Hypothalamus (tissue), 51 donors: Measurements from ENCODE around the gene MRPL18.
A peak's percentile ranks its signal among the peaks of the same experiment; 100 is the strongest.
"Not testable (repeated sequence)": the region's sequence is repeated elsewhere in the genome, so short reads cannot be mapped to it uniquely, and the experiment has no call there.

Source experiments
- DNase-seq, 51 donors: peaks; one replicate each; lab custom pipeline; 2025; lab: John Stamatoyannopoulos, UW

Gene MRPL18

DNA sequence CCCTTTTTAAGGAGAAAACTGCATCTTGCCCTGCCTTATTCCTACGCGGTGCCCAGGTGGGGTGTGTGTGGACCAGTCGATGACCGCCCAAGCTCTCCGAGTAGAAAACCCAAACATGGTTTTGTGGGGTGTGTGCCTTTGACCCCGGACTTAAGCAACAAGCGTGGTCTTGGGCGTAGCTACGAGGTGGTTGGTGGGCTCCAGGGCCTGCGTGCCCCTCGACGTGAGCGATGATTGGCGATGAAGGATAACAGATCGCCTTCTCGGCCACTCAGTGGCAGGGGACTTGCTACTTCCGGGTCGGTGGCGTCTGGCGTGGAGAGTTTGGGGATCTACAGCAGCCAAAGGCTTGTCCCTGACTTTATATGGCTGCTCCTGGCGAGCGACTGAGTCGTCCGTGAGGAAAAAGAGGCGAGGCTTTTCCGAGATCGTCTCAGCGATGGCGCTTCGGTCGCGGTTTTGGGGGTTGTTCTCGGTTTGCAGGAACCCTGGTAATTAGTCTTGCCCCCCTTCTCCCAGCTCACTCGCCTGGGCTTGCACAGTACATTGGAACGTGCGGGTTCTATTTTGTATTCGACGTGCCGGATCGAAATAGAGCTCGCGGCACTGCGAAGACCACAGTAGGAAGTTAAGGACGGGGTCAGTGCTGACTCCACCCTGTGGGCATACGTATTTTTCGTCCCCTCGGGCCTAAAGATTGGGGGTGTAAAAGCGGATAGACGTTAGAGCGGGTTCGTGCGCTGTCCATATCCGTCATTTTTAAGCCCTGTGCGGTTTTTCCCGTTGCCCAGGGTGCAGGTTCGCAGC lies at the start of gene MRPL18:
TSS of gene MRPL18 (plus strand) at position 319 of the 807 bp plus-strand sequence. CDS start at position 440, 121 bp downstream.
- peak; percentile 71 to 98 (median 91) for DNase-seq

- no peak for DNase-seq
These were observed 48.1 kb upstream of the MRPL18 start for GRCh38 chr6:159742165-159742564.

DNA sequence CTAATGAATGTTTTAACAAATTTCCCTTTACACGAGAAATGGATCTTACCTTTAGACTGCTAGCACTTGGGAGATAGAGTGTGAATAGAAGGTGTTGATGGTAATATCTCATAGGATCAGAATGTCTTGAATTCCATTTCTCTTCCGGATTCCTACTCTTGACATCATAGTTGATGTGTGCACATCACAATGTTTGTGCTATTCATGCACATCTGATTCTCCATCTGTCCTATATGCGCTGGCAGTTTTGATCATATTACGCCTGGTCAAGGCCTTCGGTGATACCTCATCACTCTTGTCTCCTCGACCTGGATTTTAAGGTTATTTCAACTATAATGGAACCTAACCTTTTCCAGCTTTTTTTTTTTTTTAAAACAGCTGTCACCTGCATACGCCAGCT lies 45.2 kb upstream of the MRPL18 start:
- no peak for DNase-seq

DNA sequence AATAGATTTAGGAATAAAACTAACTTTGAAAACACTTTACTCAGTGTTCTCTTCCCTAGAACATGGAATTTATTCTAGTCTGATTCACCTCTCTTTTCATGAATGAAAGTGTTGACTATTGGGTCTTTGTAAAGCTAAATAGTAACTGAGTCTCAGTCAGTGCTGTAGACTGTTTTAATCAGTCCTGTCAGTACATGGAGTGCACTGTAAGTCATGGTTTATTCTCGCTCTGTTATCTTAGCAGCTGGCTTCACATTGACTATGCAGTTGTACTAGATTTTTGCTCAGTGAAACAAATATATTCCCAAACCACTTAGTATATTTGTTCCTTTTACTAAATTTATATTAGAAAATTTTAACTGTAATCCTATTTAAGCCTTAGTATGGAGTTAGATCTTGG lies 43.5 kb upstream of the MRPL18 start:
- DNase-seq, result no peak

GRCh38 chr6:159748127-159748526 lies 42.1 kb upstream of the MRPL18 start:
- DNase-seq, result not testable (repeated sequence)

- no peak for DNase-seq
These were observed 38.8 kb upstream of the MRPL18 start for GRCh38 chr6:159751448-159751847.

GRCh38 chr6:159753081-159753872 lies 37.0 kb upstream of the MRPL18 start:
- DNase-seq, result no peak

GRCh38 chr6:159754401-159754800 lies 35.9 kb upstream of the MRPL18 start:
- no peak for DNase-seq

DNA sequence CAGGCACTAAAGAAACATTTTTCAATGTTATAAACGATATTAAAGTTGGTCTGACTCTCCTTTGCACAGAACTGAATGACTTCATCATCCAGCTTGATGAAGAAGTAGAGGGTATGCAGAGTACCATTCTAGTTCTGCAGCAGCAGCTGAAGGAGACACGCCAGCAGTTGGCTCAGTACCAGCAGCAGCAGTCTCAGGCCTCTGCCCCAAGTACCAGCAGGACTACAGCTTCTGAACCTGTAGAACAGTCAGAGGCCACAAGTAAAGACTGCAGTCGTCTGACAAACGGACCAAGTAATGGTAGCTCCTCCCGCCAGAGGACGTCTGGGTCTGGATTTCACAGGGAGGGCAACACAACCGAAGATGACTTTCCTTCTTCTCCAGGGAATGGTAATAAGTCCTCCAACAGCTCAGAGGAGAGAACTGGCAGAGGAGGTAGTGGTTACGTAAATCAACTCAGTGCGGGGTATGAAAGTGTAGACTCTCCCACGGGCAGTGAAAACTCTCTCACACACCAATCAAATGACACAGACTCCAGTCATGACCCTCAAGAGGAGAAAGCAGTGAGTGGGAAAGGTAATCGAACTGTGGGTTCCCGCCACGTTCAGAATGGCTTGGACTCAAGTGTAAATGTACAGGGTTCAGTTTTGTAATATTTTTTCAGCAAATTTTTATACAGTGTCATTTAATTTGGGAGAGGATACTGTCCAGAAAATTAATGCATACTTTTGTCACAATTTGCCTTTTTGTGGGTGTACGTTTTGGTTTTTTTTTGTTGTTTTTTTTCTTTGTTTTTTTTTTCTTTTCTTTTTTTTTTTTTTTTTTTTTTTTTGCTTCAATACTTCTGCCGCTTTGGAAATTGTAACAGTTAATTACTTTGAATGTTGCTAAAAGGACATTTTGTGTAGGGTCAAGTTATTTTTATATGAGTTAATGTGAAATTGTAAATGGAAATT lies 35.0 kb upstream of the MRPL18 start:
- DNase-seq, result peak in 12 of 51 donors; percentile 2 to 26 (median 8)

DNA sequence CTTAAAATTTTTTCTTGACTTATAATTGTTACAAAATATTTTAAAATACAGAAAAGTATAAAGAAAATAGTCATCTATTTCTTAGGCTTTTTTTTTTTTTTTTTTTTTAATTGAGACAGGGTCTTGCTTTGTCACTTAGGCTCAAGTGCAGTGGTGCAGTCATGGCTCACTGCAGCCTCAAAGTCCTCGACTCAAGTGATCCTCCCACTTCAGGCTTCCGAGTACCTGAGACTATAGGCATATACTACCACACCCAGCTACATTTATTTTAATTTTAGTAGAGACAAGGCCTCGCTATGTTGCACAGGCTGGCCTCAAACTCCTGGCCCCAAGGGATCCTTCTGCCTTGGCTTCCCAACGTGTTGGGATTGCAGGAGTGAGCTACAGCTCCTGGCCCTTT lies 33.8 kb upstream of the MRPL18 start:
- DNase-seq, result no peak

GRCh38 chr6:159758031-159759001 lies 32.0 kb upstream of the MRPL18 start:
- no peak for DNase-seq

DNA sequence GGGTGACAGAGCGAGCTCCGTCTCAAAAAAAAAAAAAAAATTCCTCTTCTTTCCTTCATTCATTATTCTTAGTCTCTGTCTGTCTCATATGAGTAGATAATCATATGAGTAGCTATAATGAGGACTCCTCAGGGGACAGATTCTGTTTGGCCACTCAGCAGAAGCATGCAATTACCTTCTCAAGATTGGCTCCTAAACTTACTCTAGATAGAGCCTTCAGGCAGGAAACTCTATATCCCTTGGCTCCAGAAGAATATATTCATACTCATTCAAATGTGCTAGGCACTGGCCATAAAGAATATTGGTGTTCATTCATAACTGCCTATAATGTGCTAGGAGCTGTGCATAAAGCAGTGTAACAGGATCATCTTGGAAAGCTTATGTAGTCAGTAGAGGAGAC lies 30.6 kb upstream of the MRPL18 start:
- DNase-seq, result no peak

- no peak for DNase-seq
These were observed 29.6 kb upstream of the MRPL18 start for GRCh38 chr6:159760602-159761057.

DNA sequence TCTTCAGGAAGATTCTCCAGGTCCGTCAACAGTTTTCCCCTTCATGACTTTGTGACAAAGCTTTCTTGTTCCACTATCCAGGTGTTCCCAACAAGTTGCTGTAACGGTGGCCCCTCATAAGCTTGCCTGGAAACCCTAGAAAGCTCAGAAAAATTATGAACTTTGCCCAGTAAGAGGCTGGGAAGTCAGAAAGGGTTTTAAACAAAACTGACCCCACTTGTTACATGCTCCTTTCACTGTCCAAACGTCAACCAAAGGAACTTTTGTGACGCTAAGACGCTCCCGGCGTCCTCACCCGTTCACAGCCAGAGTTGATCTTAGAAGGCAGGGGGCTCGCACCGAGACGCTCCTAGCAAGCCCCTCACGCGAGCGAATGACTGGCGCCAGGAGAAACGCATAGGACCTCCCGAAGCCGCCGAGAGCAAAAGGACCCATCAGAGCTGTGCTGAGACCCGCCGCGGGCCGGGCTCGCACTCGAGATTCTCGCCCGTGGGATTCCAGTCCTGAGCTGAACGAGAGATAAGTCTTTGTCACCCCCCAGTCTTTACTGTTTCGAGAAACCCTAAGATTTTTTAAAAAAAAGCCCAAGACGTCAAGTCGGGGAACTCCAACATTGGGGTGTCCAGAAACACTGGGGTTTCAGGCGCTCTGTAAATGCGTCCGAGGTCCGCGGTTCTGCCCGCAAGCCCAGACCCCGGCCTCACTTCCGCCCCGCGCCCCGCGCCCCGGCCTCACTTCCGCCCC lies 29.0 kb upstream of the MRPL18 start:
- DNase-seq, result peak in 21 of 51 donors; percentile 10 to 68 (median 41)

- DNase-seq, result peak; percentile 72 to 99 (median 95)
These were observed 28.2 kb upstream of the MRPL18 start, which contains the start of gene ACAT2 for GRCh38 chr6:159761873-159762680. ACAT2 (plus strand) TSS chr6:159762045; CDS start chr6:159762088, 43 bp downstream.

DNA sequence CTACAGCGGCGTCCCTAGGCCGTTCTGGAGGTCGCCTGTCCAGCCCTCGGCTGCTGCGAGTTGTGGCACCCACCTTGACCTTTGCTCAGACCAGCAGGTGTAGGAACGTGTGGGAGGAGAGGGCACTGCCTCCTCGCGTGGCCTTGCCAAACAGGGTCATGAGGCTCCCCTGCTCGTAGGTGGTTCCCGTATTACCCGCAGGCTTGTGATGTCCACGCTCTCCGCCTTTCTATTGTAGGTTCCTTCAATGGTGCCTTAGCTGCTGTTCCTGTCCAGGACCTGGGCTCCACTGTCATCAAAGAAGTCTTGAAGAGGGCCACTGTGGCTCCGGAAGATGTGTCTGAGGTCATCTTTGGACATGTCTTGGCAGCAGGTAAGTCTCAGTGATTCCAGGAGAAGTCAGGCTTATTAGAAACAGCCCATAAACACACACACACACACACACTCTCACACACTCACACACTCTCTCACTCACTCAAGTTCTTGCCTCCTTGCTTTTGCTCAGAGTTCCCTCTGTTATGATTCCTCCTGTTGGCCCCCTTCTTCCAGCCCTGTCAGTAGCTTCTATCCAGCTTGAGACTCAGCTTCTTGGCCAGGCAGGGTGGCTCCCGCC lies 27.5 kb upstream of the MRPL18 start:
- DNase-seq, result peak in 10 of 51 donors; percentile 10 to 65 (median 47)

GRCh38 chr6:159766906-159767305 lies 23.4 kb upstream of the MRPL18 start:
- no peak for DNase-seq
